ENCODE data around the gene TSC2. TPM values are rescaled to one million over a fixed set of nuclear protein-coding genes. Genes with fewer than 3 reads are reported as not detected.

The TSC2 gene
- total RNA-seq, 6 experiments from 2014 or later, result 25.7 to 124 (median 59.4) TPM

DNA sequence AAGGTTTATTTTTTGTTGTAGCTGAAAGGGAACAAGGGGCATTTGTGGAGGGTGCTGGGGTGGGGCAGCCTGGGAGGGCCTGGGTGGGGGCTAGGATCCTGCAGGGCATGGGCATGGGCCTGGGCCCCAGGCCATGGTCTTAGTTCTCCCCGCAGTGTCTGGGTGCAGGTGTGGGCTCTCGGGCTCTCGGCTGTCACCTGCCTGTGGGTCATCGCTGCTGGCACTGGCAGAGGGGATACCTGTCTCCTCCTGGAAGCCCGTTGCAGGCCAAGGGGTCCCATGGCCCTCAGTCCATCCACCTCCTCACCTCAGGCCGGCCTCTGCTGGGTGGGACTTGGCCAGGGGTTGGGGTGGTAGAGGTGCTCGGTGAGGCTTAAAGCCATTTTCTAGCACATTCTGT is 30.3 kb downstream of the TSC2 start:
- intact Hi-C loops (cut with DNase I), result no loop called here
- ATAC-seq, result no peak
- WGBS (ENCODE audit: insufficient coverage, low coverage, low lambda C conversion rate, missing lambda C conversion rate), result no CpG with 5 or more reads among the region's 7 CpGs
- peaks cover 0 to 17% (median 0%) of the 10 kb centered on the region in 4 donors for H3K4me1 ChIP-seq
- no peaks in the 10 kb centered on the region for H3K9me3 ChIP-seq
- no peaks in the 10 kb centered on the region for H3K27me3 ChIP-seq
- no peak overlapping the region for H3K27ac ChIP-seq
- TF ChIP-seq POLR2A (IDR thresholded peaks at IDR 0.05), result no peak
- TF ChIP-seq, protein P1, sequence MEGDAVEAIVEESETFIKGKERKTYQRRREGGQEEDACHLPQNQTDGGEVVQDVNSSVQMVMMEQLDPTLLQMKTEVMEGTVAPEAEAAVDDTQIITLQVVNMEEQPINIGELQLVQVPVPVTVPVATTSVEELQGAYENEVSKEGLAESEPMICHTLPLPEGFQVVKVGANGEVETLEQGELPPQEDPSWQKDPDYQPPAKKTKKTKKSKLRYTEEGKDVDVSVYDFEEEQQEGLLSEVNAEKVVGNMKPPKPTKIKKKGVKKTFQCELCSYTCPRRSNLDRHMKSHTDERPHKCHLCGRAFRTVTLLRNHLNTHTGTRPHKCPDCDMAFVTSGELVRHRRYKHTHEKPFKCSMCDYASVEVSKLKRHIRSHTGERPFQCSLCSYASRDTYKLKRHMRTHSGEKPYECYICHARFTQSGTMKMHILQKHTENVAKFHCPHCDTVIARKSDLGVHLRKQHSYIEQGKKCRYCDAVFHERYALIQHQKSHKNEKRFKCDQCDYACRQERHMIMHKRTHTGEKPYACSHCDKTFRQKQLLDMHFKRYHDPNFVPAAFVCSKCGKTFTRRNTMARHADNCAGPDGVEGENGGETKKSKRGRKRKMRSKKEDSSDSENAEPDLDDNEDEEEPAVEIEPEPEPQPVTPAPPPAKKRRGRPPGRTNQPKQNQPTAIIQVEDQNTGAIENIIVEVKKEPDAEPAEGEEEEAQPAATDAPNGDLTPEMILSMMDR (IDR thresholded peaks at IDR 0.05), result no peak
- peaks cover 0 to 59% (median 9%) of the 10 kb centered on the region in 4 donors for H3K36me3 ChIP-seq
- no peak for DNase-seq
- H3K4me3 ChIP-seq, result no peak overlapping the region

DNA sequence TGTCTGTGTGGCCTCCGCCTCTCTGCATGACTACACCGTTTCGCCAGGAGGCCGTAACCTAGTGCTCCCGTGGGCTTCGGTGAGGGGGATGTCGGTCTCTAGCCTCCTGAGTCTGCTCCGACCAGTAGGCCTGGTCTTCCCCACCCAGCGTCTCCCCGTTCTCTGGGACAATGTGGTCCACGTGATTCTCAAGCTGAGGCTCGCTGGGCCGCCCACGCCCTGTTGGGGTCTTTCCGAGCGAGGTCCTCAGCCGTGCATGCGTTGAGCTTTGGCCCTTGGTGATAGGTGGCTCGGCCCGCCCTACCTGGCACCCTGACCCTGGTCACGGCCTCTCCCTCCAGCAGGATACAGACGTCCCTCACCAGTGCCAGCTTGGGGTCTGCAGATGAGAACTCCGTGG is 30.9 kb downstream of the TSC2 start:
- WGBS (ENCODE audit: insufficient coverage, low coverage, low lambda C conversion rate, missing lambda C conversion rate), result no CpG with 5 or more reads among the region's 23 CpGs
- peaks cover 0 to 53% (median 6%) of the 10 kb centered on the region in 4 donors for H3K36me3 ChIP-seq
- DNase-seq (no peak), ATAC-seq (no peak)
- H3K27me3 ChIP-seq, result no peaks in the 10 kb centered on the region
- H3K4me1 ChIP-seq, result peaks cover 0 to 17% (median 0%) of the 10 kb centered on the region in 4 donors
- intact Hi-C loops (cut with DNase I), result no loop called here
- H3K27ac ChIP-seq, result no peak overlapping the region
- H3K4me3 ChIP-seq, result no peak overlapping the region
- TF ChIP-seq POLR2A (IDR thresholded peaks at IDR 0.05), result no peak
- TF ChIP-seq, protein P1 (IDR thresholded peaks at IDR 0.05), result no peak
- H3K9me3 ChIP-seq, result no peaks in the 10 kb centered on the region

DNA sequence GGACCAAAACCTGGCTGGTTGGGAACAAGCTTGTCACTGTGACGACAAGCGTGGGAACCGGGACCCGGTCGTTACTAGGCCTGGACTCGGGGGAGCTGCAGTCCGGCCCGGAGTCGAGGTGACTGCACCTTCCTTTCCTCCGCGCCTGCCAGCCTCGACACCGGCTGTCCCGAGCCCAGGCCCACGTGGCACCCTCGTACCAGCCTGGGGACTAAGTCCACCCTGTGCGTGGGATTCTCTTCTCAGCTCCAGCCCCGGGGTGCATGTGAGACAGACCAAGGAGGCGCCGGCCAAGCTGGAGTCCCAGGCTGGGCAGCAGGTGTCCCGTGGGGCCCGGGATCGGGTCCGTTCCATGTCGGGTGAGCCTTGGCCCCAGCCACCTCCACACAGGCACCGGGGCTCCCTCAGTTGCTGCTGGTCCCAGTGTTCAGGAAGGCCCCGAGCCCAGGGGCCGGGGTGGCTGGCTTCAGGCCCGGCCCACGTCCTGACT is 31.6 kb downstream of the TSC2 start:
- peaks cover 0 to 46% (median 3%) of the 10 kb centered on the region in 4 donors for H3K36me3 ChIP-seq
- H3K4me1 ChIP-seq, result peaks cover 0 to 17% (median 0%) of the 10 kb centered on the region in 4 donors
- WGBS (ENCODE audit: insufficient coverage, low coverage, low lambda C conversion rate, missing lambda C conversion rate), result no CpG with 5 or more reads among the region's 30 CpGs
- ATAC-seq (no peak), DNase-seq (no peak)
- no peak overlapping the region for H3K27ac ChIP-seq
- H3K4me3 ChIP-seq, result no peak overlapping the region
- TF ChIP-seq, protein P1 (IDR thresholded peaks at IDR 0.05), result no peak
- no peak for TF ChIP-seq POLR2A (IDR thresholded peaks at IDR 0.05)
- no peaks in the 10 kb centered on the region for H3K9me3 ChIP-seq
- no peaks in the 10 kb centered on the region for H3K27me3 ChIP-seq
- intact Hi-C loops (cut with DNase I), result no loop called here

DNA sequence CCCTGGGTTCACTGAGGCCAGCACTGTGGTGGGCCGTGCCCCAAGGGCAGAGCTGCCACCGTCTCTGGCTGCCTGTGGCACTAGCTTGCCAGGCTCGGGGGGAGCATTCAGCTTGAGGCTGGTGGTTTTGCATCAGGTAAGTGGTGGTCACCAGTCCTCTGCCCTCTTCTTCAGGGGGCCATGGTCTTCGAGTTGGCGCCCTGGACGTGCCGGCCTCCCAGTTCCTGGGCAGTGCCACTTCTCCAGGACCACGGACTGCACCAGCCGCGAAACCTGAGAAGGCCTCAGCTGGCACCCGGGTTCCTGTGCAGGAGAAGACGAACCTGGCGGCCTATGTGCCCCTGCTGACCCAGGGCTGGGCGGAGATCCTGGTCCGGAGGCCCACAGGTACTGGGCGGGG is 32.2 kb downstream of the TSC2 start:
- no peak overlapping the region for H3K4me3 ChIP-seq
- DNase-seq, result no peak
- no peak for TF ChIP-seq POLR2A (IDR thresholded peaks at IDR 0.05)
- TF ChIP-seq, protein P1 (IDR thresholded peaks at IDR 0.05), result no peak
- H3K9me3 ChIP-seq, result no peaks in the 10 kb centered on the region
- H3K4me1 ChIP-seq, result peaks cover 0 to 17% (median 0%) of the 10 kb centered on the region in 4 donors
- H3K27me3 ChIP-seq, result no peaks in the 10 kb centered on the region
- no peak overlapping the region for H3K27ac ChIP-seq
- H3K36me3 ChIP-seq, result peaks cover 0 to 48% (median under 1%) of the 10 kb centered on the region in 4 donors
- no peak for ATAC-seq
- WGBS (ENCODE audit: insufficient coverage, low coverage, low lambda C conversion rate, missing lambda C conversion rate), result 100% methylated on average over 1 of the region's 16 CpGs
- intact Hi-C loops (cut with DNase I), result no loop called here

Measured in right lobe of liver (tissue), 6 donors.